ENCODE data around the gene NDUFS6.

NDUFS6 gene

GRCh38 chr5:1855075-1855474, 53.9 kb downstream of the NDUFS6 start:
- no peaks in the 10 kb centered on the region for H3K4me1 ChIP-seq (ENCODE audit: control insufficient read depth, insufficient read depth, low read length)
- H3K4me2 ChIP-seq (ENCODE audit: low read length), result no peak overlapping the region
- H3K27me3 ChIP-seq (ENCODE audit: control insufficient read depth, insufficient read depth, low read length), result peaks cover 58% of the 10 kb centered on the region
- H3K36me3 ChIP-seq (ENCODE audit: insufficient read depth, low read length), result no peaks in the 10 kb centered on the region
- no peaks in the 10 kb centered on the region for H3K9me3 ChIP-seq (replicated peaks; ENCODE audit: low read length)
- H3K9ac ChIP-seq (ENCODE audit: low read depth, low read length), result no peak overlapping the region
- H3K4me3 ChIP-seq (ENCODE audit: low read length), result no peak overlapping the region

- no peak overlapping the region for H3K9ac ChIP-seq (ENCODE audit: low read depth, low read length)
- no peaks in the 10 kb centered on the region for H3K4me1 ChIP-seq (ENCODE audit: control insufficient read depth, insufficient read depth, low read length)
- H3K36me3 ChIP-seq (ENCODE audit: insufficient read depth, low read length), result no peaks in the 10 kb centered on the region
- H3K9me3 ChIP-seq (replicated peaks; ENCODE audit: low read length), result no peaks in the 10 kb centered on the region
- no peak overlapping the region for H3K4me2 ChIP-seq (ENCODE audit: low read length)
- H3K27me3 ChIP-seq (ENCODE audit: control insufficient read depth, insufficient read depth, low read length), result peaks cover 52% of the 10 kb centered on the region
- H3K4me3 ChIP-seq (ENCODE audit: low read length), result no peak overlapping the region
Measured at GRCh38 chr5:1855596-1855995, 54.4 kb downstream of the NDUFS6 start.

GRCh38 chr5:1856596-1857255, 55.5 kb downstream of the NDUFS6 start:
- no peaks in the 10 kb centered on the region for H3K9me3 ChIP-seq (replicated peaks; ENCODE audit: low read length)
- H3K4me1 ChIP-seq (ENCODE audit: control insufficient read depth, insufficient read depth, low read length), result no peaks in the 10 kb centered on the region
- no peaks in the 10 kb centered on the region for H3K36me3 ChIP-seq (ENCODE audit: insufficient read depth, low read length)
- peaks cover 41% of the 10 kb centered on the region for H3K27me3 ChIP-seq (ENCODE audit: control insufficient read depth, insufficient read depth, low read length)
- no peak overlapping the region for H3K4me2 ChIP-seq (ENCODE audit: low read length)
- no peak overlapping the region for H3K9ac ChIP-seq (ENCODE audit: low read depth, low read length)
- no peak overlapping the region for H3K4me3 ChIP-seq (ENCODE audit: low read length)

DNA sequence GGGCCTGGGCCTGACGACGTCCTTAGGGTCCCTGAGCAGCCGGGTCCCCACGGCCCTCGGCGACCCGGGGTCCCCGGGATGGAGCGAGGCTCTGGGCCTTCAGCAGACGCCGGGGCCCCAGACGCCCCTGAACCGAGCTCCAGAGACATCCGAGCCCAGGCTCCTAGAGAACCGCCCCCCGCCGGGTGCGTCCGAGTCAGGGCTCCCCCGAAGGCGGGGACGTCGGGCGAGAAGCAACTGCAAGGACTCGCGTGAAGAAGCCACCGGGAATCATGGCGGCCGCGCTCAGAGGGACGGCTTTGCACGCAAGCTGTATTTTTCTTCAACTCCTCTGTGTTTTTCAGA, 56.0 kb downstream of the NDUFS6 start:
- H3K27me3 ChIP-seq (ENCODE audit: control insufficient read depth, insufficient read depth, low read length), result peaks cover 38% of the 10 kb centered on the region
- H3K9ac ChIP-seq (ENCODE audit: low read depth, low read length), result no peak overlapping the region

GRCh38 chr5:1858436-1858835, 57.2 kb downstream of the NDUFS6 start:
- Histone ChIP-seq H3K4me1 (ENCODE audit: control insufficient read depth, insufficient read depth, low read length) (no peaks in the 10 kb centered on the region), H3K36me3 (ENCODE audit: insufficient read depth, low read length) (no peaks in the 10 kb centered on the region), H3K9me3 (replicated peaks; ENCODE audit: low read length) (no peaks in the 10 kb centered on the region), H3K4me2 (ENCODE audit: low read length) (no peak overlapping the region), H3K4me3 (ENCODE audit: low read length) (no peak overlapping the region), H3K27me3 (ENCODE audit: control insufficient read depth, insufficient read depth, low read length) (peaks cover 29% of the 10 kb centered on the region), H3K9ac (ENCODE audit: low read depth, low read length) (no peak overlapping the region)

More for the DNA sequence above, 56.0 kb downstream of the NDUFS6 start:
- Histone ChIP-seq H3K9me3 (replicated peaks; ENCODE audit: low read length) (no peaks in the 10 kb centered on the region), H3K4me3 (ENCODE audit: low read length) (no peak overlapping the region), H3K4me1 (ENCODE audit: control insufficient read depth, insufficient read depth, low read length) (no peaks in the 10 kb centered on the region), H3K36me3 (ENCODE audit: insufficient read depth, low read length) (no peaks in the 10 kb centered on the region), H3K4me2 (ENCODE audit: low read length) (no peak overlapping the region)

- Histone ChIP-seq H3K4me2 (ENCODE audit: low read length) (no peak overlapping the region), H3K4me3 (ENCODE audit: low read length) (no peak overlapping the region), H3K4me1 (ENCODE audit: control insufficient read depth, insufficient read depth, low read length) (no peaks in the 10 kb centered on the region), H3K36me3 (ENCODE audit: insufficient read depth, low read length) (no peaks in the 10 kb centered on the region), H3K27me3 (ENCODE audit: control insufficient read depth, insufficient read depth, low read length) (peaks cover 29% of the 10 kb centered on the region), H3K9ac (ENCODE audit: low read depth, low read length) (no peak overlapping the region), H3K9me3 (replicated peaks; ENCODE audit: low read length) (no peaks in the 10 kb centered on the region)
Measured at GRCh38 chr5:1859099-1859498, 57.9 kb downstream of the NDUFS6 start.

- Histone ChIP-seq H3K9me3 (replicated peaks; ENCODE audit: low read length) (no peaks in the 10 kb centered on the region), H3K36me3 (ENCODE audit: insufficient read depth, low read length) (no peaks in the 10 kb centered on the region), H3K27me3 (ENCODE audit: control insufficient read depth, insufficient read depth, low read length) (peaks cover 22% of the 10 kb centered on the region), H3K4me2 (ENCODE audit: low read length) (no peak overlapping the region), H3K4me1 (ENCODE audit: control insufficient read depth, insufficient read depth, low read length) (no peaks in the 10 kb centered on the region), H3K9ac (ENCODE audit: low read depth, low read length) (no peak overlapping the region), H3K4me3 (ENCODE audit: low read length) (no peak overlapping the region)
Measured at GRCh38 chr5:1860021-1860610, 58.9 kb downstream of the NDUFS6 start.

DNA sequence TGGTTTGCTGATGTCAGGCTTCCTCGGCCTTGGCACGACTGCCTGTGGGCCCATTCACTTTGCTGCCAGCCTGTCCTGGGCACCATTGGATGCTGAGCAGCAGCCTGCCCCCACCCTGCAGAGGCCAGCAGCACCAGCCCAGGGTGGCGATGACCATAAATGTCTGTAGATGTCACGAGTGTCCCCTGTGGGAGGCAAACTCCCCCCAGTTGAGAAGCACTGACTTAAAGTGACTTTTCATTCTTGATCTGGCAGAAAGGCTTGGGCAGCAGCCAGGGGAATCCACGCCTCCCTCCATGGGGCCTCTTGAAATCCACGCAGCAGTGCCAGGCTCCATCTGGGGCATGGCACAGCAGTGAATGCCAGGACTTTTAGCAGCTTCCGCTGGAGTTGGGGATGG, 59.7 kb downstream of the NDUFS6 start:
- Histone ChIP-seq H3K4me3 (ENCODE audit: low read length) (no peak overlapping the region), H3K9ac (ENCODE audit: low read depth, low read length) (no peak overlapping the region), H3K36me3 (ENCODE audit: insufficient read depth, low read length) (no peaks in the 10 kb centered on the region), H3K4me1 (ENCODE audit: control insufficient read depth, insufficient read depth, low read length) (no peaks in the 10 kb centered on the region), H3K9me3 (replicated peaks; ENCODE audit: low read length) (no peaks in the 10 kb centered on the region), H3K27me3 (ENCODE audit: control insufficient read depth, insufficient read depth, low read length) (peaks cover 19% of the 10 kb centered on the region), H3K4me2 (ENCODE audit: low read length) (no peak overlapping the region)

DNA sequence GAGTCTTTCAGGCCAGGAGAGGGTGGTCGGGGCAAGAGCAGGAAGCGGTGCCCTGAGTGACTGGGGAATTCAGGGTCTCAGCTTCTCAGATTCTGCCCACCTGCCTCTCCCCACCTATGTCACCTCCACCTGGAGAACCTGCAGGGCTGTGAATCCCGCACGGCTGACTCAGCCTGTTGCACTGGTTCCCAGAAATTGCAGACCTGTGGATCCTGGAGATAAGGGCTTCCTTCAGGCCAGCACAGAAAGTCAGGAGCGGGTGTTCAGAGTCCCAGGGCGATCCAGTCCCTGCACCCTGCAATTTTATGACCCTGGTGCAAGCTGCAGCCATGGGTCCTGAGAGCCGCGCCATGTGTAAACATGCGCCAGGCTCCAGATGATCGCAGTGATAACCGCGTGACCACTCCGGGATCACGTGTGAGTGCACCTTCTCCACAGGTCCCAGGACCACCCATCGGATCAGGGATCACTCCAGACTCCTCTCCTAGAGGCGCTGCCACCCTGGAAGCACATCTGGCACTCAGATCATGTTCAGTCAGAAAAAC, 63.8 kb downstream of the NDUFS6 start:
- Histone ChIP-seq H3K36me3 (ENCODE audit: insufficient read depth, low read length) (no peaks in the 10 kb centered on the region), H3K4me3 (ENCODE audit: low read length) (no peak overlapping the region), H3K27me3 (ENCODE audit: control insufficient read depth, insufficient read depth, low read length) (peaks cover 14% of the 10 kb centered on the region), H3K4me2 (ENCODE audit: low read length) (no peak overlapping the region), H3K4me1 (ENCODE audit: control insufficient read depth, insufficient read depth, low read length) (no peaks in the 10 kb centered on the region), H3K9ac (ENCODE audit: low read depth, low read length) (no peak overlapping the region), H3K9me3 (replicated peaks; ENCODE audit: low read length) (no peaks in the 10 kb centered on the region)

DNA sequence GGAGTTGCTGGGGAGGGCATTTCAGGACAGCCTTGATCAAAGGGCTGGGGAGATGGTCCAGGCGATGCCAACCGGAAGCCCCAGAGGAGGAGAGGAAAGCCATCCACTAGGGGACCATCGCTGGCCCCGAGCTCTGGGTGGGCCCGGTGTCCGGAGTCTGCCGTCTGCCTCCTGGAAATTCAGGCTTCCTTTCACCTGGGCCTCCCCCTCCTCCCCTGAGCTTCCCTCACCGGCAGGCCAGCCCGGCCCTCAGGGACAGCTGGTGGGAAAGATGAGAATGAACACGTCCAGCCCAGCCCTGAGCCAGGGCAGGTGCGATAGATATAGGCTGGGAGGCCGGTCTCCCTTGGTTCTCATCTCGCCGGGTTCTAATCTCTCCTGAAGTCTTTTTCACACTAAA, 64.3 kb downstream of the NDUFS6 start:
- Histone ChIP-seq H3K9ac (ENCODE audit: low read depth, low read length) (no peak overlapping the region), H3K4me1 (ENCODE audit: control insufficient read depth, insufficient read depth, low read length) (no peaks in the 10 kb centered on the region), H3K27me3 (ENCODE audit: control insufficient read depth, insufficient read depth, low read length) (peaks cover 14% of the 10 kb centered on the region), H3K4me2 (ENCODE audit: low read length) (no peak overlapping the region), H3K9me3 (replicated peaks; ENCODE audit: low read length) (no peaks in the 10 kb centered on the region), H3K4me3 (ENCODE audit: low read length) (no peak overlapping the region), H3K36me3 (ENCODE audit: insufficient read depth, low read length) (no peaks in the 10 kb centered on the region)
